Purkinje cell (primary cell): ENCODE data around the gene NRF1. TPM values are rescaled to one million over a fixed set of nuclear protein-coding genes. Genes with fewer than 3 reads are reported as not detected.

ENCODE experiments used
- polyA plus RNA-seq: library from polyadenylated mRNA; unstranded; fragments of >200 nt; fragmentation: Nextera tagmentation; gene quantifications from 2 replicates; pipeline ENCODE4 v1.2.1, GENCODE V29; 2014

Gene NRF1
- 0.59 and 5.6 TPM in 2 replicates for polyA plus RNA-seq

DNA sequence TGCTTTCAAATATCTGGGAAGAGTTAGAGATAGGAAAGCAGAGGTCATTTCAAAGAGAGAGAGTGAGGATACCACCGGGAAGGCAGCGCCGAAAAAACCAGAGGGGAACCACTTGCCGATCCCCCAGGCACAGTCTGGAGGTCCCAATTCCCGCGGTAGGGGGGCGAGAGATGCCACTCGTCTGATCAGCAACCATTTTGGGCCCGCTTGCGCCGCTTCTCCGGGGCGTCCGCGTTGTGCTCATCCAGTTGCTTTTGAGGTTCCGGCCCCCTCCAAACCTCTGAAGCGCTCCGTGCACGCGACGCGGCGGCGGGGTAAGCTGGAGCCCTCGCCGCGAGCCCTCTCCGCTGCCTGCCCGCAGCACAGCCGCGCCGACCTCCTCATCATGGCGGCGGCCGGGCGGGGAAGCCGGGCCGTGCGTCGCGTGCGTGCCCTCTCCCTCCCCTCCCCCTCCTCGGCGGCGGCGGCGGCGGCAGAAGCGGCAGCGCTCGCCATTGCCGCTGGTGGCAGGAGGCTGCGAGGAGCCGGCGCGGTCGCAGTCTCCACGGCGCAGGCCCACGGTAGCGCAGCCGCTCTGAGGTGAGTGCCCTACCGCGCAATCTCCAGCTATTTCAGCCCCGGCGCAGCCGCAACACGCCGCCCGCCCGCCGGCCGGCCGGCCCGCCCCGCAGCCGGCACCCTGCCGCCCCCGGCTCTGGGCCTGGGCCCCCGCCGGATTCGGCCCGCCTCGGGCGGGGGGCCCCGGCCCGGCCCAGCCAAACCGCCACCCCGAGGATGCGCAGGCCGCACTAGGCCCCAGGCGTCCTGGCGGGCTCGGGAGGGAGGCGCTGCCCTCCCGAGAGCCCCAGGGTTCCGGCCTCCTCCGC, at the start of gene NRF1:
Gene NRF1 (plus strand): TSS at position 475 of the 866 bp plus-strand sequence. CDS start 45,632 bp downstream, outside the sequence.

Other genes with a start within 250 kb of the NRF1 start
- 42.9 and 48.9 TPM in 2 replicates for gene STRIP2, start 177.3 kb upstream of the NRF1 start, polyA plus RNA-seq
- 4.8 and 5.9 TPM in 2 replicates for gene SMKR1, start 109.2 kb upstream of the NRF1 start, polyA plus RNA-seq